ENCODE results near the gene KLHL15. TPM values are rescaled to one million over a fixed set of nuclear protein-coding genes. Genes with fewer than 3 reads are reported as not detected.

The KLHL15 gene
- total and polyA plus RNA-seq, 2 donors (not counting 3 experiments of a cell fraction or from before 2014, with no cell fraction given), result 1.4 to 3.6 TPM

DNA sequence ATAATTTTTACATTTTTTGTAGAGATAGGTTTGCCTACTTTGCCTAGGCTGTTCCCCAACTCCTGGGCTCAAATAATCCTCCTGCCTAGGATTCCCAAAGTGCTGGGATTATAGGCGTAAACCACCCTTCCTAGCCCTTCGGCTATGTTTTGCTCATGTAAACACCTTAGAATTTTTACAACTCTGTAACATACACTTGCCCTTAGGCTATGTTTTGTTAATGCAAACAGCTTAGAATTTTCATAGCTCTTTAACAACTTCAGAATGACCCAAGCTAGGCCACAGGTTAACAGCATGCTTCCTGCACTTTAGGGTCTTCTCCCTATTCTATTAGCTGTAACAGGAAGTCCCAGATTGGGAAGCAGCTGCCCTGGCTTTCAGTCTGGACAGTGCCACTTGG lies 24.2 kb downstream of the KLHL15 start:
- no peaks in the 10 kb centered on the region for H3K27me3 ChIP-seq (ENCODE audit: control insufficient read depth in 2 of 2, insufficient read depth in 2 of 2, low read length in 2 of 2)
- no peak overlapping the region for H3K9ac ChIP-seq (replicated peaks; ENCODE audit: extremely low read depth, insufficient read depth, low read length)
- dilution Hi-C loops (cut with MboI; ENCODE audit: extremely low pct_ligation_motif_present, low sequenced_read_pairs), result no loop called here
- BruUV-seq (replicated peaks), result no TSS peak
- no peaks in the 10 kb centered on the region for H4K20me1 ChIP-seq (replicated peaks; ENCODE audit: control insufficient read depth, extremely low read depth, insufficient read depth, low read length)
- ChIA-PET POLR2A (interaction anchor here (0.5 to 0.7 kb wide), 3 partner anchors 17 to 654 kb away, joined by 4 to 6 read pairs (median 4); no protein-coding TSS in a partner anchor), CTCF (no interaction called here)
- H3K4me2 ChIP-seq (ENCODE audit: insufficient read depth, low read length), result no peak overlapping the region
- no peak overlapping the region for H3K4me3 ChIP-seq (replicated peaks in 1 of 3; ENCODE audit: insufficient read depth in 1 of 3, low read depth in 1 of 3, low read length in 3 of 3)
- H3K4me1 ChIP-seq (ENCODE audit: control insufficient read depth, extremely low read depth, insufficient read depth, low read length), result no peaks in the 10 kb centered on the region
- H3K27ac ChIP-seq (ENCODE audit: insufficient read depth, low read depth, low read length), result no peak overlapping the region
- DNase-seq (ENCODE audit: low read depth, low spot score) (no peak), FAIRE-seq (no peak)
- TF ChIP-seq POLR2AphosphoS5 (IDR thresholded peaks at IDR 0.05; ENCODE audit: insufficient read depth, low read depth, low read length) (no peak), POLR2A (IDR thresholded peaks at IDR 0.05; ENCODE audit: low read depth, low read length) (no peak), JUN (IDR thresholded peaks at IDR 0.05; ENCODE audit: borderline replicate concordance, insufficient read depth, insufficient read length, low read depth) (no peak), MYC (IDR thresholded peaks at IDR 0.05; ENCODE audit: low read depth, low read length) (no peak), GATA2 (IDR thresholded peaks at IDR 0.05; ENCODE audit: insufficient read depth, insufficient read length, low read depth, low read length) (no peak), EZH2 (IDR thresholded peaks at IDR 0.05; ENCODE audit: borderline replicate concordance, low read depth, low read length, severe bottlenecking) (no peak), FOS (IDR thresholded peaks at IDR 0.05; ENCODE audit: borderline replicate concordance, insufficient read depth, low read length) (no peak)
- TF ChIP-seq, protein P1, sequence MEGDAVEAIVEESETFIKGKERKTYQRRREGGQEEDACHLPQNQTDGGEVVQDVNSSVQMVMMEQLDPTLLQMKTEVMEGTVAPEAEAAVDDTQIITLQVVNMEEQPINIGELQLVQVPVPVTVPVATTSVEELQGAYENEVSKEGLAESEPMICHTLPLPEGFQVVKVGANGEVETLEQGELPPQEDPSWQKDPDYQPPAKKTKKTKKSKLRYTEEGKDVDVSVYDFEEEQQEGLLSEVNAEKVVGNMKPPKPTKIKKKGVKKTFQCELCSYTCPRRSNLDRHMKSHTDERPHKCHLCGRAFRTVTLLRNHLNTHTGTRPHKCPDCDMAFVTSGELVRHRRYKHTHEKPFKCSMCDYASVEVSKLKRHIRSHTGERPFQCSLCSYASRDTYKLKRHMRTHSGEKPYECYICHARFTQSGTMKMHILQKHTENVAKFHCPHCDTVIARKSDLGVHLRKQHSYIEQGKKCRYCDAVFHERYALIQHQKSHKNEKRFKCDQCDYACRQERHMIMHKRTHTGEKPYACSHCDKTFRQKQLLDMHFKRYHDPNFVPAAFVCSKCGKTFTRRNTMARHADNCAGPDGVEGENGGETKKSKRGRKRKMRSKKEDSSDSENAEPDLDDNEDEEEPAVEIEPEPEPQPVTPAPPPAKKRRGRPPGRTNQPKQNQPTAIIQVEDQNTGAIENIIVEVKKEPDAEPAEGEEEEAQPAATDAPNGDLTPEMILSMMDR (IDR thresholded peaks at IDR 0.05; ENCODE audit: extremely low read depth in 1 of 2, insufficient read depth in 1 of 2, low read depth in 1 of 2, low read length in 2 of 2), result no peak
- TF ChIP-seq, protein P2, sequence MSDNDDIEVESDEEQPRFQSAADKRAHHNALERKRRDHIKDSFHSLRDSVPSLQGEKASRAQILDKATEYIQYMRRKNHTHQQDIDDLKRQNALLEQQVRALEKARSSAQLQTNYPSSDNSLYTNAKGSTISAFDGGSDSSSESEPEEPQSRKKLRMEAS (IDR thresholded peaks at IDR 0.05; ENCODE audit: insufficient read depth, insufficient read length), result no peak
- intact Hi-C loops (cut with micrococcal nuclease), result no loop called here
- H3K9me1 ChIP-seq (replicated peaks; ENCODE audit: control insufficient read depth, extremely low read depth, insufficient read depth, low read length), result no peaks in the 10 kb centered on the region
- H3K9me3 ChIP-seq (replicated peaks; ENCODE audit: control insufficient read depth, insufficient read depth, low read length), result no peaks in the 10 kb centered on the region
- H3K36me3 ChIP-seq (ENCODE audit: control insufficient read depth in 2 of 2, extremely low read depth in 1 of 2, insufficient read depth in 2 of 2, low read length in 2 of 2), result no peaks in the 10 kb centered on the region
- no peak overlapping the region for H2AFZ ChIP-seq (ENCODE audit: low read depth, low read length)
- no peaks in the 10 kb centered on the region for H3K79me2 ChIP-seq (ENCODE audit: control insufficient read depth, insufficient read depth, low read length)
